ENCODE results near the gene ARHGAP1. TPM values are rescaled to one million over a fixed set of nuclear protein-coding genes. Genes with fewer than 3 reads are reported as not detected.

The ARHGAP1 gene
- total RNA-seq, 4 donors from 2014 or later: 39.2 to 53.6 (median 45.8) TPM

GRCh38 chr11:46724088-46724487 lies 23.7 kb upstream of the ARHGAP1 start:
- Histone ChIP-seq H3K4me1 (peaks cover 0 to 2% (median 0%) of the 10 kb centered on the region in 3 donors), H3K27me3 (no peaks in the 10 kb centered on the region), H3K9me3 (no peaks in the 10 kb centered on the region), H3K27ac (no peak overlapping the region), H3K36me3 (no peaks in the 10 kb centered on the region), H3K4me3 (no peak overlapping the region)
- no peak for DNase-seq
- TF ChIP-seq CTCF (IDR thresholded peaks at IDR 0.05): no peak
- TF ChIP-seq POLR2A (IDR thresholded peaks at IDR 0.05): no peak
- intact Hi-C loops (cut with DNase I): no loop called here
- 54 to 64% methylated on average over 7 to 8 of the region's 8 CpGs for WGBS, 2 donors

GRCh38 chr11:46723359-46723680 lies 22.9 kb upstream of the ARHGAP1 start:
- DNase-seq: no peak
- intact Hi-C loops (cut with DNase I): no loop called here

GRCh38 chr11:46722566-46723358 lies 22.3 kb upstream of the ARHGAP1 start:
- Histone ChIP-seq H3K9me3 (no peaks in the 10 kb centered on the region), H3K36me3 (no peaks in the 10 kb centered on the region), H3K27me3 (no peaks in the 10 kb centered on the region), H3K4me3 (no peak overlapping the region), H3K27ac (no peak overlapping the region), H3K4me1 (peaks cover 0 to 3% (median 0%) of the 10 kb centered on the region in 3 donors)
- 93 to 97% methylated on average over 6 to 10 of the region's 11 CpGs for WGBS, 2 donors
- TF ChIP-seq POLR2A (IDR thresholded peaks at IDR 0.05) (no peak), CTCF (IDR thresholded peaks at IDR 0.05) (no peak)
- no peak for DNase-seq
- intact Hi-C loops (cut with DNase I): no loop called here

More at GRCh38 chr11:46723359-46723680, 22.9 kb upstream of the ARHGAP1 start:
- 80 to 100% methylated on average over 1 of the region's 8 CpGs for WGBS, 2 donors
- no peaks in the 10 kb centered on the region for H3K36me3 ChIP-seq
- no peaks in the 10 kb centered on the region for H3K27me3 ChIP-seq
- TF ChIP-seq POLR2A (IDR thresholded peaks at IDR 0.05) (no peak), CTCF (IDR thresholded peaks at IDR 0.05) (no peak)
- no peak overlapping the region for H3K4me3 ChIP-seq
- H3K4me1 ChIP-seq: no peaks in the 10 kb centered on the region
- no peaks in the 10 kb centered on the region for H3K9me3 ChIP-seq
- H3K27ac ChIP-seq: no peak overlapping the region

GRCh38 chr11:46721286-46721685 lies 20.9 kb upstream of the ARHGAP1 start:
- 75 to 82% methylated on average over 6 of the region's 6 CpGs for WGBS, 2 donors
- H3K9me3 ChIP-seq: no peaks in the 10 kb centered on the region
- intact Hi-C loops (cut with DNase I): no loop called here
- no peak overlapping the region for H3K4me3 ChIP-seq
- no peaks in the 10 kb centered on the region for H3K36me3 ChIP-seq
- DNase-seq: no peak
- no peaks in the 10 kb centered on the region for H3K27me3 ChIP-seq
- TF ChIP-seq CTCF (IDR thresholded peaks at IDR 0.05): no peak
- TF ChIP-seq POLR2A (IDR thresholded peaks at IDR 0.05): no peak
- no peak overlapping the region for H3K27ac ChIP-seq
- H3K4me1 ChIP-seq: peaks cover 0 to 3% (median 0%) of the 10 kb centered on the region in 3 donors

- Histone ChIP-seq H3K27ac (no peak overlapping the region), H3K36me3 (no peaks in the 10 kb centered on the region), H3K27me3 (no peaks in the 10 kb centered on the region), H3K4me3 (no peak overlapping the region), H3K9me3 (no peaks in the 10 kb centered on the region), H3K4me1 (peaks cover 0 to 6% (median 0%) of the 10 kb centered on the region in 3 donors)
- DNase-seq: no peak
- 80 to 88% methylated on average over 1 to 14 of the region's 25 CpGs for WGBS, 2 donors
- intact Hi-C loops (cut with DNase I): no loop called here
- TF ChIP-seq CTCF (IDR thresholded peaks at IDR 0.05): no peak
- TF ChIP-seq POLR2A (IDR thresholded peaks at IDR 0.05): no peak
These were observed 19.3 kb upstream of the ARHGAP1 start for GRCh38 chr11:46719543-46720218.
